IPS DF 6.9 (cell line): ENCODE results near the gene CEP131.

ENCODE experiments used
- DNase-seq: peaks from one replicate; pipeline ENCODE4 v3.0.0-alpha.2; 2013; ENCODE audit warnings: low read depth, low spot score
- H3K27ac ChIP-seq: one replicate; pipeline ENCODE4 v1.5.1; 2013; ENCODE audit warnings: low read length, control low read depth
- H3K27me3 ChIP-seq: 2 replicates; pipeline ENCODE4 v1.6.1; 2013; ENCODE audit warnings: mild to moderate bottlenecking, low read length; ENCODE audit not compliant: control insufficient read depth, insufficient read depth
- H3K36me3 ChIP-seq: 2 replicates; pipeline ENCODE4 v1.6.1; 2013; ENCODE audit warnings: low read length; ENCODE audit not compliant: control insufficient read depth, insufficient read depth
- H3K4me1 ChIP-seq: 2 replicates; pipeline ENCODE4 v1.6.1; 2013; ENCODE audit warnings: low read length; ENCODE audit not compliant: control insufficient read depth, insufficient read depth
- H3K4me3 ChIP-seq: 2 replicates; pipeline ENCODE4 v1.5.1; 2013; ENCODE audit warnings: mild to moderate bottlenecking, low read length
- H3K9me3 ChIP-seq: 2 replicates; pipeline ENCODE4 v1.6.1; 2013; ENCODE audit warnings: low read length, inconsistent platforms; ENCODE audit not compliant: control insufficient read depth, insufficient read depth
- WGBS: extraction: QIAGEN DNeasy Blood & Tissue Kit; methylation state at CpG from one replicate; pipeline ENCODE4 v1.1.7; 2013; ENCODE audit warnings: mixed read lengths, missing lambda C conversion rate; ENCODE audit not compliant: insufficient read length, insufficient coverage; 5-methylcytosine and 5-hydroxymethylcytosine counted together

CEP131 gene

DNA sequence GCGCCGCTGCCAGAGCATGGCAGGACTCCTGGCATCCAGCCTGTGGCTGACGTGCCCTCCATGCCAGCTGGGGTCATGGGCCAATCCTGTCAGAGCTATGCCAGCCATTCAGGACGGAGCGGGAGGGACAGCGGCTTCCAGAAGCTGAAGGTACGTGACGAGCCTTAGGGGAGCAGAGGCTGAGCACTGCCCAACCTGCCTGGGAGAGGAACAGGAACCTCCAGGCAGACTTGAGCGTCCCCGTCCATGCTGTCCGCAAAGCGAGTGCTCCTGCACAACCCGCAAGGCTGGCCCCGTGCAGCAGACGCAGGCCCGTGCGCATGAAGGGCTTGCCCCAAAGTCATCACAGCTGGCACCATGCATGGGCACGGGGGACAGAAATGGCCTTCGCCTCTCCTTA is 37.9 kb upstream of the CEP131 start:
- DNase-seq, result no peak
- Histone ChIP-seq H3K36me3 (peaks cover 8% of the 10 kb centered on the region; the same call in 1 of the 2 replicates), H3K9me3 (no peaks in the 10 kb centered on the region), H3K27ac (no peak overlapping the region), H3K4me3 (no peak overlapping the region), H3K27me3 (no peaks in the 10 kb centered on the region), H3K4me1 (no peaks in the 10 kb centered on the region)
- no CpG with 5 or more reads among the region's 19 CpGs for WGBS

DNA sequence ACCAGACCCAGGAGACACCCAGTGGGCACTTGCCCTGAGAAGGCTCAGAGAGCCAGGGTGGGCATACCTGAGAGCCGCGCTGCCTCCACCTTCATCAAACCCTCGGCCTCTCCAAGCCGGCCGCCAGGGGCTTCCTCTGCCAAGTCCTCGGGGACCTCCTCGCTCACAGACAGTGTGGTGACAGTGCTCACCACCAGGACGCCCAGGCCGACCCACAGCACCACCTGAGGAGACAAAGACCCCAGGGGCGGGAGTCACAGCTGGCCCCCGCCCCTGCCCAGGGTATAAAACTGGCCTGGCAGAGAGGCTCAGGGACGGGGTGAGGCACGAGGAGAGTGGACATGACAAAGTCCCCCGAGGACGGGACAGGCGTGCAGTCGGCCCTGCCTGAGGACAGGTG is 37.4 kb upstream of the CEP131 start:
- Histone ChIP-seq H3K4me1 (no peaks in the 10 kb centered on the region), H3K27ac (no peak overlapping the region), H3K9me3 (no peaks in the 10 kb centered on the region), H3K4me3 (no peak overlapping the region), H3K27me3 (no peaks in the 10 kb centered on the region), H3K36me3 (peaks cover 8% of the 10 kb centered on the region; the same call in 1 of the 2 replicates)
- WGBS, result no CpG with 5 or more reads among the region's 17 CpGs
- DNase-seq, result no peak

DNA sequence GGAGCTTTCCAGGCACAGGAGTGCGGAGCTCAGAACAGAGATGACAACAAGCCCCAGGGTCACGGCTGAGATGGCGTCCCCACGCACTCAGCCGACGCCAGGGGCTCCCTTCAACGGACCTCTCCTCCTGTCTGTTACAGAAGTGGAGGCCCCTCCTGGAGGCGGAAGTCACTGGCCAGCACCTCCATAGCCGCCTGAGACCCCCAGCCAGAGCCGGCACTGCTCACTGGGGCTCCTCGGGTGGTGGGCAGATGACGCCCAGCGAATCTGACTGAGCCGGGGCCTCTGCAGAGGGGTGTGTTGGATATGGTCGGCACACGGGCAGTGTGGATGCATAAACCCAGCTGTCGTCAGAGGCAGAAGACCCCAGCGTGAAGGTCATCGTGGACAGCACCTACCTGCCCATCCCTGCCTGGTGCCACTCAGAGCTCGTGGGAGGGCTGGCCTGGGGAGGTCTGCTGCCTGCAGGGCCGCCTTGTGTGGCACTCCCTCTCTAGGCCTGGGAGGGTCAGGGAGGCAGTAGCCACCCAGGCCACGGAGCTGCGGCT is 36.4 kb upstream of the CEP131 start:
- DNase-seq, result no peak
- no CpG with 5 or more reads among the region's 23 CpGs for WGBS

DNA sequence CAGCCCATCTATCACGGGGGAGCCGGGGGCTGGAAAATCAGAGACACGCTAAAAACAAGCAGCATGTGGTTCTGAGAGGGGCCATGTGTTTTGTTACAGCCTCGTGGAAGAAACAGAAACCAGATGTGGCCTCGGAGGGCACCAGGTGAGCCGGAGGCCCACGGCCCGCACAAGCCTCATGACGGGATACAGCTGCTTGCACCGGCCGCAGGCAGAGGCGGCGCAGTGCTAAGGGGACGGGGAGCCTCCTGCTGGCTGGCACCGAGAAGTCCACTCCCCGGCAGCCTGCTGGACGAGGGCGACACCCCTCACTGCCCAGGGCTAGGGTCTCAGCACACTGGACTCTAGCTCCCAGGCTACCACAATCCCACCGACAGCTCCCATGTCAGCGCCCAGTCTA is 35.5 kb upstream of the CEP131 start:
- H3K27me3 ChIP-seq, result no peaks in the 10 kb centered on the region
- no CpG with 5 or more reads among the region's 20 CpGs for WGBS
- H3K4me3 ChIP-seq, result no peak overlapping the region
- no peak for DNase-seq
- H3K4me1 ChIP-seq, result no peaks in the 10 kb centered on the region
- no peak overlapping the region for H3K27ac ChIP-seq
- no peaks in the 10 kb centered on the region for H3K9me3 ChIP-seq
- H3K36me3 ChIP-seq, result peaks cover 8% of the 10 kb centered on the region; the same call in 1 of the 2 replicates

More for the DNA sequence above, 36.4 kb upstream of the CEP131 start:
- Histone ChIP-seq H3K27me3 (no peaks in the 10 kb centered on the region), H3K36me3 (peaks cover 8% of the 10 kb centered on the region; the same call in 1 of the 2 replicates), H3K27ac (no peak overlapping the region), H3K4me1 (no peaks in the 10 kb centered on the region), H3K4me3 (no peak overlapping the region), H3K9me3 (no peaks in the 10 kb centered on the region)

DNA sequence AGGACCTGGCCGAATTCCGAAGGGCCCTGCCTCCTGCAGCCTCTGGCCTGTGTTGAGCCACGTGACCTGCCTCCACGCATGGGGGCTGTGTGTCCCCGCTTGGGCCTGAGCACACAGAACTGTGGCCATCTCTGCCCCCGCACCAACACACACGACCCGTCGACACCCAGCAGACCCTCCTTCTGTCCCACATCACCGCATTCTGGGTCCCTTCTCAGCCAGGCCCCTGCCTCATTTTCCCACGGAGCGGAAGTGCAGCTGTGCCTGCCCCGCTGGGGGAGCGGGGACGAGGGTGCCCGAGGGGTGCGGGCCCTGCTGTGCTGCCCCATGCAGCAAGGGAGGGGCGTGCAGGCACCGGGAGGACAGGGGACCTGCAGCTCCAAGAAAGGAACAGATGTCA is 34.8 kb upstream of the CEP131 start:
- Histone ChIP-seq H3K27ac (no peak overlapping the region), H3K27me3 (no peaks in the 10 kb centered on the region), H3K4me3 (no peak overlapping the region), H3K9me3 (no peaks in the 10 kb centered on the region), H3K36me3 (peaks cover 8% of the 10 kb centered on the region; the same call in 1 of the 2 replicates), H3K4me1 (no peaks in the 10 kb centered on the region)
- WGBS, result no CpG with 5 or more reads among the region's 19 CpGs
- DNase-seq, result no peak

DNA sequence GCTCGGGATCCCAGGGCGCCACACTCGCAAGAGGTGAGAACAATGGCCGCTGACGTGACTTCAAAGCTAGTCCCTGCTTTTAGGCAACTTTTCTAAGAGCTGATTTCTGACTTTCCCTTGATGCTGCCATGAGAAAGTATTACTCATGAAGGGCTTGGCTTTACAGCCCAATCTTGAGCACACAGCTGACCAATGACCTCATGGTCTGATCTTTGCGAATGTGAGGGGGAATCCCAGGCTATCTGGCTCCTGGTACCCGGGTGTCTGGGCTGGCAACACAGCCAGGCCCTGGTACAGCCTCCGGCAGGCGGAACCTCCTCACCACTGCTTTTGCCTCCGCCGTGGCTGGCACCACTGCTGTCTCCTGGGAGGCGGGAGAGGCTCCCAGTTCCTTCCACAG is 33.9 kb upstream of the CEP131 start:
- H3K4me3 ChIP-seq, result no peak overlapping the region
- WGBS, result no CpG with 5 or more reads among the region's 12 CpGs
- no peak overlapping the region for H3K27ac ChIP-seq
- peaks cover 8% of the 10 kb centered on the region; the same call in 1 of the 2 replicates for H3K36me3 ChIP-seq
- H3K4me1 ChIP-seq, result no peaks in the 10 kb centered on the region
- no peak for DNase-seq
- H3K27me3 ChIP-seq, result no peaks in the 10 kb centered on the region
- no peaks in the 10 kb centered on the region for H3K9me3 ChIP-seq

DNA sequence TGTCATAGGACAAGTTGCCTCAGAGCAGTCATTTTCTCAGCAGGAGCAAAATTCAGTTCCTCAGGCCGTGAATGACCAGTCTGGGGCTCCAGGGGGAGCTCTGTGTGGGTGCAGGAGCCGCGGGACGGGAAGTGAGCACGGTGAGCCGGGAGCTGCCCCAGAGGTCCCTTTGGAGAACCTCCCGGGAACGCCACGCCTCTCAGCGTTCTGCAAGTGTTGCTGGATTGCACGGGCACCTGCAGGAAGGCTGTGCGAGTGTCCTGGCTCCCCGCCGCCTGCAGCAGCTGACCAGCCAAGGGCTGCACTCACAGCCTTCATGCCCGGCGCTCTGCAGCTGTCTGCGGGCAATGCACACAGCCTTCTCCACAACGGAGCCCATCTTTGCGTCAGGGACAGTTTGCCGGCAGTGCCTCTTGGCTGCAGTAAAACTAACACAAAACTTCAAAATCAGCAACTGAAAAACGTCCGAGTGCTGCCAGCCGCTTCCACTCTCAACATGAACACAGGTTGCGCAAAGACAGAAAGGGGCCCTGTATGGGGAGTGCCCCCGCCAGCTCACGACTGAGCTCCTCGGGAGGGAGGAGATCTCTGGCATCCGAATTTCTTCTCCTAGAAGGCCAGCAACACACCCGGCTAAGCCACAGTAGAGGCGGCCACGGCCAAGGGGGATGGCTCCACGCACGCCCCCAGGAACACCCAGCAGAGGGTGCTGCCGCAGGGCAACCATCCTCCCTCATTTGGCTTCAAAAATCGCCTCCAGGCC is 32.4 kb upstream of the CEP131 start:
- H3K27ac ChIP-seq, result no peak overlapping the region
- H3K36me3 ChIP-seq, result peaks cover 8% of the 10 kb centered on the region; the same call in 1 of the 2 replicates
- no peak for DNase-seq
- whole genome bisulfite sequencing, result no CpG with 5 or more reads among the region's 35 CpGs
- no peaks in the 10 kb centered on the region for H3K4me1 ChIP-seq
- H3K9me3 ChIP-seq, result no peaks in the 10 kb centered on the region
- no peak overlapping the region for H3K4me3 ChIP-seq
- H3K27me3 ChIP-seq, result no peaks in the 10 kb centered on the region

DNA sequence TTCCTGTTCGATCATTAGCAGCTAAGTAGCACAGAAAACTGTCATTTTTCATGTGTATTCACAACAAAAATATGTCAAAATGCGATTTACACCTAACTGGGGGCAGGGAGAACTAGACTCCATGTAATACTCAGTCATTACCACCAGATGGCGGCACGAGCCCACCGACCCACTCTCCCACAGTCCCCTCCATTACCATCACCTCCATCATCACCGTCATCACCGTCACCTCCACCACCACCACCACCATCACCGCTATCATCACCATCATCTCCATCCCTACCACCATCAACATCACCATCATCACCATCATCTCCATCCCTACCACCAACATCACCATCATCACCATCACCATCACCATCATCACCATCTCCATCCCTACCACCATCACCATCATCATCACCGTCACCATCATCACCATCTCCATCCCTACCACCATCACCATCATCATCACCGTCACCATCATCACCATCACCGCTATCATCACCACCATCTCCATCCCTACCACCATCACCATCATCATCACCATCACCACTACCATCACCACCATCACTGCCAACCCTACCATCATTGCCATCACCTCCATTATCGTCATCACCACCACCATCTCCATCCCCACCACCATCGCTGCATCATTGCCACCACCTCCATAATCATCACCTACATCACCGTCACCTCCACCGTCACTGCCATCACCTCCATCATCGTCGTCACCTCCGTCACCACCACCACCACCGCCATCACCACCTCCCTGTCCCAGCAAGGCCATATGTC is 30.8 kb upstream of the CEP131 start:
- H3K4me1 ChIP-seq, result peaks cover 2% of the 10 kb centered on the region; the same call in 1 of the 2 replicates
- H3K36me3 ChIP-seq, result no peaks in the 10 kb centered on the region; the same call in 1 of the 2 replicates
- 100% methylated on average over 7 of the region's 19 CpGs for WGBS
- no peak for DNase-seq
- H3K27me3 ChIP-seq, result no peaks in the 10 kb centered on the region
- no peak overlapping the region for H3K27ac ChIP-seq
- H3K4me3 ChIP-seq, result no peak overlapping the region
- no peaks in the 10 kb centered on the region for H3K9me3 ChIP-seq

DNA sequence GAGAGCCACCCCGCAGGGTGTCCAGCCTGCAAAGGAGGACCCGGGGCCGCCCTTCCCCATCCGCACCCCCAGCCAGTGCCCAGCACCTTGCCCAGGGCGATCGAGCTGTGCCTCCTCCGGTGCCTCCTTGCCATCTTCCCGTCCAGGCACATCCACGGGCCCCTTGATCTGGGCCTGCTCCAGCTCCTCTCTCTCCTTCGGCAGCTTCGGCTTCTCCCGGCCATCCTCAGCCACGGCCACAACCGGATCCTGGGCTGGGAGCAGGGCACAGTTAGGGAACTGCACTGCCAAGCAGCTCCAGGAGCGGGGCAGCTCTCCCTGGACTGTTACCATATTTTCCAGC is 30.2 kb upstream of the CEP131 start:
- no peak overlapping the region for H3K4me3 ChIP-seq
- H3K4me1 ChIP-seq, result peaks cover 2% of the 10 kb centered on the region; the same call in 1 of the 2 replicates
- H3K27me3 ChIP-seq, result no peaks in the 10 kb centered on the region
- WGBS, result no CpG with 5 or more reads among the region's 15 CpGs
- no peak for DNase-seq
- no peak overlapping the region for H3K27ac ChIP-seq
- H3K36me3 ChIP-seq, result no peaks in the 10 kb centered on the region; the same call in 1 of the 2 replicates
- no peaks in the 10 kb centered on the region for H3K9me3 ChIP-seq

DNA sequence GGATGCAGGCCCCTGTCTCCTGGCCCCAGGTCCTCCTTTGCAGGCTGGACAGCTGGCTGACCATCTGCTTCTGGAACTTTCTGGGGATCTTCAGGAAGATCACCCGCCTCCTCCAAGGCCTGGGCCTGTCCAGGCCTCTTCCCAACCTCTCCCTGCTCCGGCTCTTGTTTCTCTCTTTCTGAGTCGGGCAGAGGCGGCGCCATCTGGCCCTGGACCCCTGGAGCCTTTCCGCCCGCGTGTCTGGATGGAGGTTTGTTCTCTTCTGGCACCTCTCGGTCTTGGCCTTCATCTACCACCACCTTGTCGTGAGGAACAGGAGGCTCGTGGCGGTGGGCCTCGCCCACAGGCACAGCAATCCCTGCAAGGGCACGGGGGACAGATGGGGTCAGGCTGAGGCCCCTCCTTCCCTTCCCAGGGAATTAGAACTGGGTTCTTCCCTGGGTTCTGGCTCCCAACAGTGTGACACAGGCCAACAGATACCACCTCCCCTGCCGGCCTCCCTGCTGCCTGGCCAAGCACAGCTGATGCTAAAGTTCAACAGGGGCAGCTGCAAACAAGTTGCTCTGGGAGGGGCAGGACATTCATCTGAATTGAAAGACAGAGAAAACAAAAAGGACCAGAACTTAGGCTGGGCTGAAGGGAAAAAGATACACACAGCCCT is 29.7 kb upstream of the CEP131 start:
- H3K36me3 ChIP-seq, result no peaks in the 10 kb centered on the region; the same call in 1 of the 2 replicates
- H3K27me3 ChIP-seq, result no peaks in the 10 kb centered on the region
- no peak for DNase-seq
- H3K4me1 ChIP-seq, result peaks cover 2% of the 10 kb centered on the region; the same call in 1 of the 2 replicates
- no CpG with 5 or more reads among the region's 15 CpGs for WGBS
- H3K4me3 ChIP-seq, result no peak overlapping the region
- no peaks in the 10 kb centered on the region for H3K9me3 ChIP-seq
- H3K27ac ChIP-seq, result no peak overlapping the region
